Hippocampal formation (tissue), 2 donors: ENCODE measurements around the gene UVRAG.

ENCODE experiments used
- DNase-seq, 2 donors: peaks; one replicate each; lab custom pipeline; 2025; lab: John Stamatoyannopoulos, UW

Gene UVRAG

DNA sequence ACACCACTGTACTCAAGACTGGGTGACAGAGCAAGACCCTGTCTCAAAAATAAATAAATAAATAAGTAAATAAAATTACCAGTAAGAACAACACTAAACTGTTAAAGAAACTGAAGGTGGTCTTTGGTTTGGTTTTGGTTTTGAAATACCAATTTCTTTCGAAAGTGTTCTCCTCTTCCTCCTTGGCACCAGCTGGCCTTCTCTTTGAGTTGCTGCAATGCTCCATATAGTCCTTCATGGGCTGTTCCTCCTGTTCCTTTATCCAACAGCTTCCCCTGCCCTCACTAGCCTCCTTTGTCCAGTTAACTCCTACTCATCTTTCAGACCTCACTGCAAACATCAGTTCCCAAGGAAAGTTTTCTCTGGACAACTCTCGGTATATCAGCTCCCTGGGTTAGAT is 5.0 kb upstream of the UVRAG start:
- no peak for DNase-seq

DNA sequence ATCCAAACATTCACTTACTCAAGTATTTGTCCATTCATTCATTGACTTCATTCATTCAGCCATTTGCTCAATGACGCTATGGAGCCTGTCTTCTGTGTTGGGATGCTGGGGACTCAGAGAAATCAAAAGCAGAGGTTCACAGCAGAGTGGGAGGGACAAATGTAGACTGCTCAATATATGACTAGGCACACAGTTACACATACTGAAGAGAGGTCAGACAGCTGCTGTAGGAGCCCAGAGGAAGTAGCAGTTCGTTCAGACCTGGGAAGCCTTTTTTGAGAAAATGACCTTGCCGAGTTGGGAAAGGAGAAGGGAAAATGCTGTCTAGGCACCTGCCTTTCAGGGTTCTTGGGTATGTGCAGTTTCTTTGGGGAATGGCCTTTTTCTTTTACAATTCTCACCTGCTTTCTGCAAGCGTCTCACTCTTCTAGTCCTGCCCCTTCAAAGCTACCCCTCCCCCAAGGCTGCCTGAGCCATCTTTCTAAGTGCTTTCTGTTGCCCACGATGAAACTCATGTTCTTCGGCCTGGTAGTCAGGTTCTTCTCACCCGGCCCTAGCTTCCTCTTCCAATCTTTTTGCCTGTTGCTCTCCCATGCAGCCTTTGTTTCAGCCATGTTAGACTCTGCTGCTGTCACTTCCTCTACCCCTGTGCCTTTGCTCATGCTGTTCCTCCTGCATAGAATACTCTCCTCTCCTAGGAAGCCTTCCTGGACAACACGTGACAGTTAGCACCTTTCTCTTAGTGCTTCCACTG is 4.2 kb upstream of the UVRAG start:
- no peak for DNase-seq

DNA sequence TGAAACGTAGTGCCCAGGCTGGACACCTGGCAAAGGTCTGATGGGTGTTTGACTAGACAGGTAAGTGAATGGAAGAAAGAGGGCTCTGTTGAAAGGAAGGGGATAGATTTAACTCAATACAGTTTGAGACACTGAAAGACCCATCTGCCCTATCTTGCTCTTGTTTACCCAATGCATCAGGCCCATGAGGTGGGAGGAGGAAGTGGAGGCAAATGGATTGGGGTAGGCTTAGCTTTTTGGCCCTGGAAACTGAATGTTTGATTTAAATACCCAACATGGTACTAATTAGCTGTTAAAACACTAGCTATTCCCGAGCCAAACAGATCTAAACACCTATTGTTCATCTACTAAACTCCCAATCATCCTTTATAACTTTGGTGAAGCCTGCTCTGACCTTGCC is 3.5 kb upstream of the UVRAG start:
- no peak for DNase-seq

- no peak for DNase-seq
Observed at GRCh38 chr11:75812542-75813040, 2.4 kb upstream of the UVRAG start.

- DNase-seq, result no peak
Observed at GRCh38 chr11:75813124-75813523, 1.9 kb upstream of the UVRAG start.

GRCh38 chr11:75813622-75814039 is 1.4 kb upstream of the UVRAG start:
- DNase-seq, result no peak

DNA sequence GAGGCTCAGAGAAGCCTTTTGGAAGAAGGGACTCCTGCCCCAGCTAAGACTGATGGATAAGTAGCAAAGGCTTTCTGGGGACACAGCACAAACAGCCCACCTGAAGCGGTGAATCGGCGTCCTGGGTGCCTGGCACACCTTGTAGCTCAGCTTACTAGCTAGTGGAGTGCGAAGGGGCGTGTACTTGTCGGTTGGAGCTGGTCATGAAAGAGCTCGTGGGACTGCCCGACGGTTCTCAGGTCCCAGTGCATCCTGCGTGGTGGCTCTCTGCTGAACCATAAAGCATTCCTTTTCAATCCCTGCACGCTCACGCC is 690 bp upstream of the UVRAG start:
- DNase-seq, result no peak

DNA sequence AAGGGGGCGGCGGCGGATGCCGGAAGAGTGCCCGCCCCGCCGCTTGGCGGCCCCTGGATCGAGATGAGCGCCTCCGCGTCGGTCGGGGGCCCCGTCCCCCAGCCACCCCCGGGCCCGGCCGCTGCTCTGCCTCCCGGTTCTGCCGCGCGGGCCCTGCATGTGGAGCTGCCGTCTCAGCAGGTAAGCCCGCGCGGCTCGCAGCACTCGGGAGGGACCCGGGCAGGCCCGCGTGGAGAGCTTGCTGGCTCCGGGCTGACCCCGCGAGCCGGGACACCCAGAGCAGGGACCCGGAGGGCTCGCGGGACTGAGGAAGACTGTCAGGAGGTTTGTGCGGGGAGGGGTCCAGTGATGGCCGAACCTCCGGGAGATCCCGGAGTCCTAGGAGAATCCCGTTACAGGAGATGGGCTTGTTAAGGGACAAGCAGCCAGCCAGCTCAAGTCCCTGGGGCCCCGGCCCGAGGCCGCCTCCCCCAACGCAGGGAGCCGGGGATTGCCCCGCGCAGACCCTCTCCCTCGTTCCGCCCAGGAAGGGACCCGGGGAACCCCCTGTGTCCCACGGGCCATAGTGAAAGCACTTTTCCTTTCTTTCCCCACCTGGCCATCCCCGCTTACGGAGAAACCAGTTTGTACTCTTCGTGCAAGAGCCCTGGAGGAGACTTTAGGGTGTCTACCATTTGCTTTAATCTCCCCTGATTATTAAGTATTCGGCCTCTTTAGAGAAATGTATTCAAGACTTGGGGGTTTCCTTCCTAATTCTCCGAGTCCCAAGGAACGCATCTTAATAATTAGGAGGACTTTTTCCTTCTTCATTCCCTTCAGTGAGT is 547 bp downstream of the UVRAG start:
- no peak for DNase-seq

DNA sequence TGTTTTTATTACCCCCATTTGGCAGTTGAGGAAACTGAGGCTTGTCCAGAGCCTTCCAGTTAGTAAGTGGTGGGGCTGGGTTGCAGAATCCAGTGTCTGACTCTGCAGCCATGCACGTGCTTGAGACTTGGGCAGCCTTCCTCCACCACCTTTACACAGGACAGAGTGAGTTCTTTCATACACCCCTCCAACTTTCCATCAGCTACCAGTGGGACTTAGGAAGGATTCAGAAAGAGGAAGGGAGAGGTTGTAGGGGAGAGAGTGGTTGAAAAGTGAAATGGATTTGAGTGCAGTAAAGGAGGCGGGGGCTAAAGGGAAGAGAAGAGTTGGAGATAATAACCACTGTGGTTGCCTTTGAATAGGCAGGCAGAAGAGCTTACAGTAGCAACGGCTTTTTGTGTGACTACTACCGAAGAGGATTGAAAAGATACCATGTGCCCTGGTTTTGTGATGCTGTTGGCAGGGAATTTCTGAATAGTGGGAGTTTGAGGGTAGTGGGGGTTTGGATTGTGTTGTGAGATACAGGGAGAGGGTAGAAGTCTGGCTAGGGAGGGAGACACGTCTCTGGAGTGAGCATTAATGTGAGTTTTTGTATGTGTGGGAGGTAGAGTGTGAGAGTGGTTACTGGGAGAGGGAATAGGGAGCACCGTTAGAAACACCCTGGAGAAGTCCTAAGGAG is 1.7 kb downstream of the UVRAG start:
- no peak for DNase-seq

GRCh38 chr11:75820645-75821044 is 5.6 kb downstream of the UVRAG start:
- no peak for DNase-seq

DNA sequence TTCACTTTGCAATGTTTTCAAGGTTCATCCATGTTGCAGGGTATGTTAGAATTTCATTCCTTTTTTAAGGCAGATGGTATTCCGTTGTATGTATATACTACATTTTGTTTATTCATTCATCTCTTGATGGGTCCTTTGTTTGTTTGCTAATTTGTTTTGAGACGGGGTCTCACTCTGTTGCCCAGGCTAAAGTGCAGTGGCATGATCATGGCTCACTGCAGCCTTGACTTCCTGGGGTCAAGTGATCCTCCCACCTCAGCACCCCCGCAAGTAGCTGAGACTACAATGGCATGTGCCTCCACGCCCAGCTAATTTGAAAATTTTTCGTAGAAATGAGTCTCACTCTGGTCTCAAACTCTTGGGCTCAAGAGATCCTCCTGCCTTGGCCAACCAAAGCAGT is 6.2 kb downstream of the UVRAG start:
- no peak for DNase-seq

- DNase-seq, result no peak
Observed at GRCh38 chr11:75822541-75822940, 7.5 kb downstream of the UVRAG start.

- no peak for DNase-seq
Observed at GRCh38 chr11:75823415-75823814, 8.4 kb downstream of the UVRAG start.

GRCh38 chr11:75823946-75824345 is 8.9 kb downstream of the UVRAG start:
- no peak for DNase-seq

GRCh38 chr11:75826461-75827230 is 11.6 kb downstream of the UVRAG start:
- DNase-seq, result no peak

- no peak for DNase-seq
Observed at GRCh38 chr11:75827562-75827961, 12.6 kb downstream of the UVRAG start.

DNA sequence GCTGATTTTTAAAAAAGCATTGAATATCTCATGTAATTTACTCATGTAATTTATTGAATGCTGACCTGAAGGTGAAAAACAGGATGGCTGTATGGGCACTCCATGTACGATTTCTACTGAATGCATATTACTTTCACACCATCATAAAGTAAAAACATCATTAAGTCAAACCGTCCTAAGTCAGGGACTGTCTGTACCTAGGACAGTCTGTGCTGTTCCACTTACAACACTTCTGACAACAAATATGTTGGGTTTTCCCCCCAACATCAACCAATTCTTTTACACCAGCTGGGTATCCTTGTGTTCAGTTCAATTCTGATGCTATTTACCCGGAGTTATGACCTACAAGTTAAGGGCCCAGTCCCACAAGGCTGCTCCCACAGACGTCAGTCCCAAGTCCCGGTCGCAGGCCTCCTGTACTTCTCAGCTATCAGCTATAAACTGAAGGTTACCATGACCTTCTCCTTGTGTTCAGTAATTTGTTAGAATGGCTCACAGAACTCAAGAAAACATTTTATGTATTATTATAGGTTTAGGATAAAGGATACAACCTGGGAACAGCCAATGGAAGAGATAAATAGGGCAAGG is 17.0 kb downstream of the UVRAG start:
- DNase-seq, result no peak

DNA sequence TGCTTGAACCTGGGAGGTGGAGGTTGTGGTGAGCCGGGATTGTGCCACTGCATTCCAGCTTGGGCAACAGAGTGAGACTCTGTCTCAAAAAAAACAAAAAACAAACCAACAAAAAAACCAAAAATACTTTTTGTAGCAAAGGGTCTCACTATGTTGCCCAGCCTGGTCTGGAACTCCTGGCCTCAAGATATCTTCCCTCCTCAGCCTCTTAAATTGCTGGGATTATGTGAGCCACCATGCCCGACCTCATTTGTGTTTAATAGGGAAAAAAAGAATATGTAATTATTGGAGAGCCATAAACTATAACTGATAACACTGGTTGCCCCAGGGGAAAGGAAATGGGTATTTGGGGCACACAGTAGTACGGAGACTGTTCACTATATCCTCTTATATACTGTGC is 19.7 kb downstream of the UVRAG start:
- DNase-seq, result no peak

DNA sequence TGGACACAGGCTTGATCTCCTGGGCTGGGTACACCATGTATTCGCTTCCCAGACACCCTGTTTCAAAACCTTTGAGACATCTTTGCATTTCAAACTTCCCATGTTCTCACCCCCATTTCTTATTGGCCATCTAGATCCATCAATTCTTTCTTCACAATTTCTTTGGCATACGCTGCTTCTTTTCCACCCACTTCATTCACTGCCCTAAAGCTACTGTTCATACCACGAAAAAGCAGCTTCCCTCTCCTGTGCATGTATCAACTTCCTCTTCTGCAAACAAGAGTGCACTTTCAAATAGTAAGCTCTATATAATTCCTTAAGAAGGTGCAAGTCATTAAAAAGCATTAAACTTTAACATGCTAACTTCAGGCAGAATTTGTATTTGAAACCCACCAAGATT is 21.4 kb downstream of the UVRAG start:
- no peak for DNase-seq

DNA sequence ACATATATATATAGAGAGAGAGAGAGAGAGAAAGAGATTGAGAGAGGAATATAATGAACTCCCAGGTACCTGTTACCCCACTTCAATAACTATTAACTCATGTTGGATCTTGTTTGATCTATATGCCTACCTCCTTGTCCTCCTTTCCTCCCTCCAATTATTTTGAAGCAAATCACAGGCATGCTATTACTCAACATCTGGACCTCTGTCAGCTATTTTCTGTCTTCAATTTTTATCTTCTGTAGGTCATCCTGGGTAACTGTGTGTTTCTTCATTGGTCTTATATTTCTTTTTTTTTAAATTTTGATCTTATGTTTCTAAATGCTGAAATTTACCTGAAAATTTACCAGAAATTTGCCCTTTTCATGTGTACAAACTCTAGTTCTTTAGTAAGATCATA is 24.8 kb downstream of the UVRAG start:
- DNase-seq, result no peak

DNA sequence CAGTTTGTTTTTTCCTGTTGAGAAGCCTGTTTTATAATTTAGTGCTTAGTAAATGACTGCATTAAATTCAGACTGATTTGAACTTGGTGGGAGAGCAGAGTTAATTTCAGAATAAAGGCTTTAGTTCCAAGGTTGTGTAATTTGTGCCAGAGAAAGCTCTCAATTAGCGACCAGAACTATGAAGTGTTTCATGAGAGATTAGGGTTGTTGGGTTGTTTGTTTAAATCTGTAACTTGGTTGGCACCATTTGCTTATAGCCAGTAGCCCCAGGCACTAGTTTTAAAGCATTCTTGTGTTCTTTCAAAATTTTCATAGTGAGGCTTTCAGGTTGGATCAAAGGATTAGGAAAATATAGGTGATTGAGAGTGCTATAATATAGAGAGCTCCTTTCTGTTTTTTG is 25.5 kb downstream of the UVRAG start:
- DNase-seq, result no peak

DNA sequence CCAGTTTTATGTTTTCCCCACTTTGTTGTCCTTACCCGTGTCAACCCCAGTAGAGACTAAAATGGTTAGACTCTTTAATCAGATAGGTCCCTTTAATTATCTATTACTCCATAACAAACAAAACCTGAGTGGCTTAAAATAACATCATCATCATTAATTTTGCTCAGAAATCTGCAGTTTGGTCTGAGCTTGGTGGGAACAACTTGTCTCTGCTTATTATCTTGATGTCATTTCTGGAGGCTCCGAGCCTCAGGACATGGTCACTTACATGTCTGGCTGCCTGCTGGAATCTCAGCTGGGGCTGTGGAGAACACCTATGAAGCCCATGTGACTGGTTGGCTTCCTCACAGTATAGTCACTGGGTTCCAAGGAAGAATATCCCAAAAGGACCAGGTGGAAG is 26.7 kb downstream of the UVRAG start:
- no peak for DNase-seq
